OCI-LY1 (cell line): ENCODE data around the gene NHLH2.

ENCODE experiments used
- H2AFZ ChIP-seq: fragments of 200-600 bp; sonication (generic), shearing (Covaris generic); 2 replicates; pipeline ENCODE4 v1.6.0; 2014; ENCODE audit warnings: antibody characterized with exemption, mild to moderate bottlenecking, low read length
- H3F3A ChIP-seq: fragments of 200-600 bp; sonication (generic), shearing (Covaris generic); 2 replicates; pipeline ENCODE4 v1.6.0; 2014; ENCODE audit warnings: mild to moderate bottlenecking, antibody characterized with exemption, low read length, moderate library complexity; ENCODE audit not compliant: insufficient read depth
- H3K27ac ChIP-seq: fragments of 200-600 bp; sonication (generic); 2 replicates; pipeline ENCODE4 v1.5.1; 2014; ENCODE audit warnings: low read length, mixed run types, mild to moderate bottlenecking, low read depth; ENCODE audit not compliant: poor library complexity, severe bottlenecking
- H3K27me3 ChIP-seq: fragments of 200-600 bp; sonication (generic); 2 replicates; pipeline ENCODE4 v1.6.0; 2014; ENCODE audit warnings: antibody characterized with exemption, mild to moderate bottlenecking, low read length, moderate library complexity; ENCODE audit not compliant: insufficient read depth
- H3K36me3 ChIP-seq: fragments of 200-600 bp; sonication (generic); 2 replicates; pipeline ENCODE4 v1.6.1; 2014; ENCODE audit warnings: mild to moderate bottlenecking, antibody characterized with exemption, low read length, moderate library complexity, mixed read lengths; ENCODE audit not compliant: insufficient read depth
- H3K4me1 ChIP-seq: fragments of 200-600 bp; sonication (generic); 2 replicates; pipeline ENCODE4 v1.5.1; 2014; ENCODE audit warnings: mild to moderate bottlenecking, low read length, moderate library complexity; ENCODE audit not compliant: insufficient read depth, severe bottlenecking
- H3K4me2 ChIP-seq: fragments of 200-600 bp; sonication (generic), shearing (Covaris generic); 2 replicates; pipeline ENCODE4 v1.6.1; 2014; ENCODE audit warnings: low read length
- H3K4me3 ChIP-seq: fragments of 200-600 bp; sonication (generic); 2 replicates; pipeline ENCODE4 v1.5.1; 2014; ENCODE audit warnings: low read length, low read depth, mild to moderate bottlenecking, mixed read lengths; ENCODE audit not compliant: poor library complexity, severe bottlenecking
- H3K79me2 ChIP-seq: fragments of 200-600 bp; shearing (Covaris generic); 2 replicates; pipeline ENCODE4 v1.6.1; 2016; ENCODE audit warnings: mixed run types, low read length, mixed read lengths; ENCODE audit not compliant: insufficient read depth
- H3K9ac ChIP-seq: fragments of 200-600 bp; sonication (generic), shearing (Covaris generic); 2 replicates; pipeline ENCODE4 v1.6.1; 2014; ENCODE audit warnings: mild to moderate bottlenecking, low read length, mixed read lengths
- H3K9me2 ChIP-seq: fragments of 200-600 bp; sonication (generic), shearing (Covaris generic); 2 replicates; pipeline ENCODE4 v1.6.1; 2014; ENCODE audit warnings: low read depth, mild to moderate bottlenecking, low read length, mixed read lengths
- H3K9me3 ChIP-seq: fragments of 200-600 bp; shearing (Covaris generic); 2 replicates; pipeline ENCODE4 v1.6.1; 2014; ENCODE audit warnings: low read length, mixed read lengths
- H4K20me1 ChIP-seq: fragments of 200-600 bp; sonication (generic), shearing (Covaris generic); 2 replicates; pipeline ENCODE4 v1.6.0; 2016; ENCODE audit warnings: mild to moderate bottlenecking, low read length; ENCODE audit not compliant: insufficient read depth
- EZH2 ChIP-seq: fragments of 200-600 bp; sonication (generic), shearing (Covaris generic); IDR thresholded peaks from 2 replicates; pipeline ENCODE4 v1.8.0; 2017; ENCODE audit warnings: borderline replicate concordance, mixed run types, mild to moderate bottlenecking, antibody characterized with exemption, low read length, moderate library complexity, mixed read lengths
- TF ChIP-seq, protein P1 (sequence below): fragments of 200-600 bp; sonication (generic), shearing (Covaris generic); IDR thresholded peaks from 2 replicates; pipeline ENCODE4 v1.5.1; 2017; ENCODE audit warnings: mild to moderate bottlenecking, antibody characterized with exemption, low read length, moderate library complexity, mixed read lengths

Gene NHLH2

DNA sequence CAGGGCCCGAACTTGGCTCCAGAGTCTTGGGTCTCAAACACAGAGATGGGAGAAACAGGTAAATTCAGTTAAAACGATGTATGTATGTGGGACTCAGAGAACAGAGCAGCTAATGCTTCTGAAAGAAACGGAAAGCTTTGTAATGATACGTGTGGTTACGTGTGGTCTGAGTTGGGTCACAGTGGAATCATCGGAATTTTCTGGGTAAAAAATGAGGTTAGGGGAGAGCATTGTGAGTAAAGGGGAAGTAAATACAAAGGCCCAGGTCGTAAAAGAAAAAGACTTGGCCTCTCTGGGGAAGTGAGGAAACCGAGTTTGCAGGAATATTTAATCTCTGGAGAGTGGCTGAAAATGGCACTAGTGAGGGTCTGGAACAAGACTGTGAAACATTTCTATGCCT, 8.3 kb downstream of the NHLH2 start:
- Histone ChIP-seq H4K20me1 (no peaks in the 10 kb centered on the region), H3K9ac (no peak overlapping the region), H3K9me2 (no peaks in the 10 kb centered on the region), H3K4me1 (no peaks in the 10 kb centered on the region), H3K79me2 (no peaks in the 10 kb centered on the region), H3K4me2 (no peak overlapping the region), H3K27ac (no peak overlapping the region), H2AFZ (no peak overlapping the region), H3K36me3 (no peaks in the 10 kb centered on the region), H3K4me3 (no peak overlapping the region), H3K27me3 (no peaks in the 10 kb centered on the region), H3F3A (no peaks in the 10 kb centered on the region), H3K9me3 (no peaks in the 10 kb centered on the region)
- TF ChIP-seq, protein P1, sequence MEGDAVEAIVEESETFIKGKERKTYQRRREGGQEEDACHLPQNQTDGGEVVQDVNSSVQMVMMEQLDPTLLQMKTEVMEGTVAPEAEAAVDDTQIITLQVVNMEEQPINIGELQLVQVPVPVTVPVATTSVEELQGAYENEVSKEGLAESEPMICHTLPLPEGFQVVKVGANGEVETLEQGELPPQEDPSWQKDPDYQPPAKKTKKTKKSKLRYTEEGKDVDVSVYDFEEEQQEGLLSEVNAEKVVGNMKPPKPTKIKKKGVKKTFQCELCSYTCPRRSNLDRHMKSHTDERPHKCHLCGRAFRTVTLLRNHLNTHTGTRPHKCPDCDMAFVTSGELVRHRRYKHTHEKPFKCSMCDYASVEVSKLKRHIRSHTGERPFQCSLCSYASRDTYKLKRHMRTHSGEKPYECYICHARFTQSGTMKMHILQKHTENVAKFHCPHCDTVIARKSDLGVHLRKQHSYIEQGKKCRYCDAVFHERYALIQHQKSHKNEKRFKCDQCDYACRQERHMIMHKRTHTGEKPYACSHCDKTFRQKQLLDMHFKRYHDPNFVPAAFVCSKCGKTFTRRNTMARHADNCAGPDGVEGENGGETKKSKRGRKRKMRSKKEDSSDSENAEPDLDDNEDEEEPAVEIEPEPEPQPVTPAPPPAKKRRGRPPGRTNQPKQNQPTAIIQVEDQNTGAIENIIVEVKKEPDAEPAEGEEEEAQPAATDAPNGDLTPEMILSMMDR = no peak
- TF ChIP-seq EZH2 = no peak

DNA sequence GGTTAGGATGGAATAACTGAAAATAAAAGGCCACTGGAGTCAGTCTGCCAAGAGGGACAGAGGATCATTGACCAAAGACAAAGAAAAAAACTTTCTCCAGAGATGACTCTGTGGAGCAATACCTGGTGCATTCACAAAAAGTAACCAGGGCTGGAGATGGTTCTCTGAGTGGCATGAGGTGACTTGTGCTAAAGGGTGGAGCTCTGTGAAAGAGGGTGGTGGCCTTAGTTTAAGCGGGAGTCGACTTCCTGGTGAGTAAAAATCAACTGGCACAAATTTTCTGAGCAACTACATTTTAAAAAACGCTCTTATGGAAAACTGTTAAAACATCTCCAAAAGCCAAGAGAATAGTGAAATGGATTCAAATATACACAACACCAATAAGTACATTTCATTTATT, 10.0 kb downstream of the NHLH2 start:
- H3K4me1 ChIP-seq = no peaks in the 10 kb centered on the region
- H3K27ac ChIP-seq = no peak overlapping the region
- H3K4me3 ChIP-seq = no peak overlapping the region
- H3K36me3 ChIP-seq = no peaks in the 10 kb centered on the region
- no peak overlapping the region for H3K4me2 ChIP-seq
- no peaks in the 10 kb centered on the region for H4K20me1 ChIP-seq
- TF ChIP-seq EZH2 = no peak
- TF ChIP-seq, protein P1 = no peak
- no peaks in the 10 kb centered on the region for H3K79me2 ChIP-seq
- H3K9me2 ChIP-seq = no peaks in the 10 kb centered on the region
- H3K27me3 ChIP-seq = no peaks in the 10 kb centered on the region
- H3K9me3 ChIP-seq = no peaks in the 10 kb centered on the region
- no peak overlapping the region for H3K9ac ChIP-seq
- no peak overlapping the region for H2AFZ ChIP-seq
- no peaks in the 10 kb centered on the region for H3F3A ChIP-seq

DNA sequence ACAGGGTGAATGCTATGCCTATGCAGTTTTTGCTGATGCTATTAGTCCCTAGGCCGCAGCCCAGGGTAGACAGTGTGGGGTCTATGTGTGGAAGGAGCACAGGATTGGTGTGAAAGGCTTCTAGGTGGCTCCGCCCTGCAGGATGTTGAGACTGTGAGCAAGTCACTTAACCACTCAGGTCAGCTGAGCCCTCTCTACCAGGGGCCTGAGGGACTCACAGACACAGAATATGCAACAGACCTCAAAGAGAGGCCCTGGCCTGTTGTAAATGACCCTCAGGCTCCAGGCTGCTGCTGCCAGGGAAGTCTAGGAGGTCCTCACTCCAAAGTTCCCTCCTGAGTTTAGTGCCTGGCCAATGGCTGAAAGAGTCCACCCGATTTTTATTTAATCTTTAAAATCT, 11.0 kb downstream of the NHLH2 start:
- H3K9me2 ChIP-seq = no peaks in the 10 kb centered on the region
- H3K4me2 ChIP-seq = no peak overlapping the region
- no peaks in the 10 kb centered on the region for H3K79me2 ChIP-seq
- H3K4me3 ChIP-seq = no peak overlapping the region
- H2AFZ ChIP-seq = no peak overlapping the region
- TF ChIP-seq EZH2 = no peak
- TF ChIP-seq, protein P1 = no peak
- H3K9me3 ChIP-seq = no peaks in the 10 kb centered on the region
- H3K27ac ChIP-seq = no peak overlapping the region
- no peaks in the 10 kb centered on the region for H3F3A ChIP-seq
- no peaks in the 10 kb centered on the region for H3K27me3 ChIP-seq
- H3K36me3 ChIP-seq = no peaks in the 10 kb centered on the region
- no peaks in the 10 kb centered on the region for H3K4me1 ChIP-seq
- H4K20me1 ChIP-seq = no peaks in the 10 kb centered on the region
- H3K9ac ChIP-seq = no peak overlapping the region
